ENCODE data around the gene SORD. TPM values are rescaled to one million over a fixed set of nuclear protein-coding genes. Genes with fewer than 3 reads are reported as not detected.

SORD gene
- total and polyA plus RNA-seq, 2 donors (not counting 3 experiments of a cell fraction or from before 2014, with no cell fraction given): 16.6 to 31.8 TPM

DNA sequence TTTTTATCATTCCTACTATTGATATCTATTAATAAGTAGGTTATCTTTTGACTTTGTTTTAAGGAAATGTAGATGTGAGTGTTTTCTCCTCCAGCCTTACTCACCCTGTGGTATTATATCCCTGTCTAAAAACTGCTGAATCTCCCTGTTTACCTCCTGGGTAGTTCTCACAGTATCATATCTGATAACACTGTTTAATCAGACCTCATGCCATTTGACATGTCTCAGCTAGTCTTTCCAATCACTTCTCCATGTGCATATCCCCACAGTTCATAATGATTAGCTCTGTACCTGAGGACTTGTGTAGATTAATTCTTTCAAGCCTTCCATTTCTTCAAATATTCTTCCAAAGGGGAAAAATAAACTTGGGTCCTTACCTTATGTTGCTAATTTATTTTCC is 60.2 kb downstream of the SORD start:
- no peaks in the 10 kb centered on the region for H4K20me1 ChIP-seq (replicated peaks; ENCODE audit: control insufficient read depth, extremely low read depth, insufficient read depth, low read length)
- FAIRE-seq (no peak), DNase-seq (ENCODE audit: low read depth, low spot score) (no peak)
- dilution Hi-C loops (cut with MboI; ENCODE audit: extremely low pct_ligation_motif_present, low sequenced_read_pairs) (no loop called here), intact Hi-C loops (cut with micrococcal nuclease) (no loop called here)
- TF ChIP-seq POLR2A (IDR thresholded peaks at IDR 0.05; ENCODE audit: low read depth, low read length) (no peak), GATA2 (IDR thresholded peaks at IDR 0.05; ENCODE audit: insufficient read depth, insufficient read length, low read depth, low read length) (no peak)
- TF ChIP-seq, protein P1, sequence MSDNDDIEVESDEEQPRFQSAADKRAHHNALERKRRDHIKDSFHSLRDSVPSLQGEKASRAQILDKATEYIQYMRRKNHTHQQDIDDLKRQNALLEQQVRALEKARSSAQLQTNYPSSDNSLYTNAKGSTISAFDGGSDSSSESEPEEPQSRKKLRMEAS (IDR thresholded peaks at IDR 0.05; ENCODE audit: insufficient read depth, insufficient read length): no peak
- H3K27ac ChIP-seq (ENCODE audit: insufficient read depth, low read depth, low read length): no peak overlapping the region
- ChIA-PET CTCF (no interaction called here), POLR2A (no interaction called here)
- H3K4me2 ChIP-seq (ENCODE audit: insufficient read depth, low read length): no peak overlapping the region
- BruUV-seq (replicated peaks): no TSS peak
- H3K36me3 ChIP-seq (ENCODE audit: control insufficient read depth in 2 of 2, extremely low read depth in 1 of 2, insufficient read depth in 2 of 2, low read length in 2 of 2): no peaks in the 10 kb centered on the region
- H3K4me3 ChIP-seq (replicated peaks in 1 of 3; ENCODE audit: insufficient read depth in 1 of 3, low read depth in 1 of 3, low read length in 3 of 3): no peak overlapping the region
- H3K79me2 ChIP-seq (ENCODE audit: control insufficient read depth, insufficient read depth, low read length): no peaks in the 10 kb centered on the region
- no peaks in the 10 kb centered on the region for H3K4me1 ChIP-seq (ENCODE audit: control insufficient read depth, extremely low read depth, insufficient read depth, low read length)
- no peaks in the 10 kb centered on the region for H3K9me1 ChIP-seq (replicated peaks; ENCODE audit: control insufficient read depth, extremely low read depth, insufficient read depth, low read length)
- H3K9ac ChIP-seq (replicated peaks; ENCODE audit: extremely low read depth, insufficient read depth, low read length): no peak overlapping the region
- no peaks in the 10 kb centered on the region for H3K9me3 ChIP-seq (replicated peaks; ENCODE audit: control insufficient read depth, insufficient read depth, low read length)
- no peak overlapping the region for H2AFZ ChIP-seq (ENCODE audit: low read depth, low read length)
- peaks cover 23 to 26% of the 10 kb centered on the region in 2 experiments for H3K27me3 ChIP-seq (ENCODE audit: control insufficient read depth in 2 of 2, insufficient read depth in 2 of 2, low read length in 2 of 2)

DNA sequence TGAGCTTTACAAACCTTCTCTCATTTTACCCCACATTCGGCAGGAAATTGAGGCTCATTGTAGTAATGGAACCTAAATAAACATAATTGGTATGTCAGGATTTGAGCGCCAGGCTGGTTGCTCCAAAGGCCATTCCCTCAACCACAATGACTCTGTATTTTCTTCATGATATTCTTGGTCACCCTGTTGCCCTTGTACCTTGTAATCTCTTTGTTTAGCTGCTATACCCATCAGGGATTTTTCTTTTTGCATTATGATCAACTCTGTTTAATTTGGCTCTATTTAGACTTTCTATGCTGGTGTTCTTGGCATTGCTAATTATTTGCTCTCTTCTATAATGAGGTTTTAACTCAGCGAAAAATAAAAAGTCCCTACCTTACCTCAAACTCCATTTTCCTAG is 61.2 kb downstream of the SORD start:
- ChIA-PET POLR2A (no interaction called here), CTCF (no interaction called here)
- Histone ChIP-seq H3K4me2 (ENCODE audit: insufficient read depth, low read length) (no peak overlapping the region), H3K4me3 (replicated peaks in 1 of 3; ENCODE audit: insufficient read depth in 1 of 3, low read depth in 1 of 3, low read length in 3 of 3) (no peak overlapping the region), H3K9ac (replicated peaks; ENCODE audit: extremely low read depth, insufficient read depth, low read length) (no peak overlapping the region), H3K27ac (ENCODE audit: insufficient read depth, low read depth, low read length) (no peak overlapping the region), H3K36me3 (ENCODE audit: control insufficient read depth in 2 of 2, extremely low read depth in 1 of 2, insufficient read depth in 2 of 2, low read length in 2 of 2) (no peaks in the 10 kb centered on the region), H3K79me2 (ENCODE audit: control insufficient read depth, insufficient read depth, low read length) (no peaks in the 10 kb centered on the region), H3K9me3 (replicated peaks; ENCODE audit: control insufficient read depth, insufficient read depth, low read length) (no peaks in the 10 kb centered on the region), H3K9me1 (replicated peaks; ENCODE audit: control insufficient read depth, extremely low read depth, insufficient read depth, low read length) (no peaks in the 10 kb centered on the region), H3K4me1 (ENCODE audit: control insufficient read depth, extremely low read depth, insufficient read depth, low read length) (no peaks in the 10 kb centered on the region), H4K20me1 (replicated peaks; ENCODE audit: control insufficient read depth, extremely low read depth, insufficient read depth, low read length) (no peaks in the 10 kb centered on the region), H2AFZ (ENCODE audit: low read depth, low read length) (no peak overlapping the region), H3K27me3 (ENCODE audit: control insufficient read depth in 2 of 2, insufficient read depth in 2 of 2, low read length in 2 of 2) (peaks cover 30 to 31% of the 10 kb centered on the region in 2 experiments)
- dilution Hi-C loops (cut with MboI; ENCODE audit: extremely low pct_ligation_motif_present, low sequenced_read_pairs) (no loop called here), intact Hi-C loops (cut with micrococcal nuclease) (no loop called here)
- FAIRE-seq (no peak), DNase-seq (ENCODE audit: low read depth, low spot score) (no peak)
- TF ChIP-seq, protein P2, sequence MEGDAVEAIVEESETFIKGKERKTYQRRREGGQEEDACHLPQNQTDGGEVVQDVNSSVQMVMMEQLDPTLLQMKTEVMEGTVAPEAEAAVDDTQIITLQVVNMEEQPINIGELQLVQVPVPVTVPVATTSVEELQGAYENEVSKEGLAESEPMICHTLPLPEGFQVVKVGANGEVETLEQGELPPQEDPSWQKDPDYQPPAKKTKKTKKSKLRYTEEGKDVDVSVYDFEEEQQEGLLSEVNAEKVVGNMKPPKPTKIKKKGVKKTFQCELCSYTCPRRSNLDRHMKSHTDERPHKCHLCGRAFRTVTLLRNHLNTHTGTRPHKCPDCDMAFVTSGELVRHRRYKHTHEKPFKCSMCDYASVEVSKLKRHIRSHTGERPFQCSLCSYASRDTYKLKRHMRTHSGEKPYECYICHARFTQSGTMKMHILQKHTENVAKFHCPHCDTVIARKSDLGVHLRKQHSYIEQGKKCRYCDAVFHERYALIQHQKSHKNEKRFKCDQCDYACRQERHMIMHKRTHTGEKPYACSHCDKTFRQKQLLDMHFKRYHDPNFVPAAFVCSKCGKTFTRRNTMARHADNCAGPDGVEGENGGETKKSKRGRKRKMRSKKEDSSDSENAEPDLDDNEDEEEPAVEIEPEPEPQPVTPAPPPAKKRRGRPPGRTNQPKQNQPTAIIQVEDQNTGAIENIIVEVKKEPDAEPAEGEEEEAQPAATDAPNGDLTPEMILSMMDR (IDR thresholded peaks at IDR 0.05; ENCODE audit: extremely low read depth in 1 of 2, insufficient read depth in 1 of 2, low read depth in 1 of 2, low read length in 2 of 2): no peak
- TF ChIP-seq MYC (IDR thresholded peaks at IDR 0.05; ENCODE audit: low read depth, low read length) (no peak), JUN (IDR thresholded peaks at IDR 0.05; ENCODE audit: borderline replicate concordance, insufficient read depth, insufficient read length, low read depth) (no peak), FOS (IDR thresholded peaks at IDR 0.05; ENCODE audit: borderline replicate concordance, insufficient read depth, low read length) (no peak), POLR2A (IDR thresholded peaks at IDR 0.05; ENCODE audit: low read depth, low read length) (no peak), GATA2 (IDR thresholded peaks at IDR 0.05; ENCODE audit: insufficient read depth, insufficient read length, low read depth, low read length) (no peak), POLR2AphosphoS5 (IDR thresholded peaks at IDR 0.05; ENCODE audit: insufficient read depth, low read depth, low read length) (no peak), EZH2 (IDR thresholded peaks at IDR 0.05; ENCODE audit: borderline replicate concordance, low read depth, low read length, severe bottlenecking) (no peak)
- TF ChIP-seq, protein P1 (IDR thresholded peaks at IDR 0.05; ENCODE audit: insufficient read depth, insufficient read length): no peak
- no TSS peak for BruUV-seq (replicated peaks)

All from endothelial cell of umbilical vein (primary cell).